Measurements from ENCODE around the gene VASH2.
"Not testable (repeated sequence)": the region's sequence is repeated elsewhere in the genome, so short reads cannot be mapped to it uniquely, and the experiment has no call there.

Gene VASH2

GRCh38 chr1:212958175-212958574 lies 7.8 kb downstream of the VASH2 start:
- no peak for DNase-seq

GRCh38 chr1:212959266-212960220 lies 9.2 kb downstream of the VASH2 start:
- no peak for DNase-seq

GRCh38 chr1:212960932-212961331 lies 10.6 kb downstream of the VASH2 start:
- DNase-seq = no peak

- no peak for DNase-seq
Observed at GRCh38 chr1:212962509-212962908, 12.2 kb downstream of the VASH2 start.

- DNase-seq = no peak
Observed at GRCh38 chr1:212964102-212964501, 13.8 kb downstream of the VASH2 start.

- DNase-seq = not testable (repeated sequence)
Observed at GRCh38 chr1:212964993-212965392, 14.7 kb downstream of the VASH2 start.

- no peak for DNase-seq
Observed at GRCh38 chr1:212966616-212967015, 16.3 kb downstream of the VASH2 start.

GRCh38 chr1:212967801-212968200 lies 17.5 kb downstream of the VASH2 start:
- DNase-seq = no peak

GRCh38 chr1:212968368-212968863 lies 18.1 kb downstream of the VASH2 start:
- DNase-seq = no peak

GRCh38 chr1:212970085-212970484 lies 19.7 kb downstream of the VASH2 start:
- DNase-seq = no peak

- no peak for DNase-seq
Observed at GRCh38 chr1:212971312-212971711, 21.0 kb downstream of the VASH2 start.

GRCh38 chr1:212973426-212973825 lies 23.1 kb downstream of the VASH2 start:
- no peak for DNase-seq

GRCh38 chr1:212973899-212974298 lies 23.6 kb downstream of the VASH2 start:
- no peak for DNase-seq

GRCh38 chr1:212974711-212975110 lies 24.4 kb downstream of the VASH2 start:
- no peak for DNase-seq

- DNase-seq = no peak
Observed at GRCh38 chr1:212975111-212975918, 25.0 kb downstream of the VASH2 start.

- DNase-seq = no peak
Observed at GRCh38 chr1:212976586-212976985, 26.2 kb downstream of the VASH2 start.

- no peak for DNase-seq
Observed at GRCh38 chr1:212977781-212978645, 27.7 kb downstream of the VASH2 start.

GRCh38 chr1:212979340-212980122 lies 29.2 kb downstream of the VASH2 start:
- DNase-seq = no peak

- no peak for DNase-seq
Observed at GRCh38 chr1:212980123-212980785, 29.9 kb downstream of the VASH2 start.

GRCh38 chr1:212981025-212981495 lies 30.7 kb downstream of the VASH2 start:
- DNase-seq = no peak
